GM23338 (cell line): ENCODE measurements around the gene PCBP3. TPM values are rescaled to one million over a fixed set of nuclear protein-coding genes. Genes with fewer than 3 reads are reported as not detected.

ENCODE experiments used
- ATAC-seq: fragments of 200-7000 bp; cut with Tn5 transposase; 3 replicates; pipeline ENCODE4 v1.9.1; 2020
- DNase-seq: peaks from one replicate; pipeline ENCODE4 v3.0.0-alpha.2; 2015; ENCODE audit warnings: low spot score
- H2AFZ ChIP-seq: fragments of 200-600 bp; sonication (generic); 2 replicates; pipeline ENCODE4 v1.8.0; 2016; ENCODE audit warnings: antibody characterized with exemption, mild to moderate bottlenecking, moderate library complexity
- H3F3A ChIP-seq: fragments of 200-600 bp; sonication (generic); replicated peaks from 2 replicates; pipeline ENCODE4 v1.8.0; 2017; ENCODE audit warnings: antibody characterized with exemption, mixed run types, low read depth
- H3K27ac ChIP-seq: fragments of 200-600 bp; sonication (generic); 2 replicates; pipeline ENCODE4 v1.6.1; 2016; ENCODE audit warnings: low read depth
- H3K27me3 ChIP-seq: fragments of 200-600 bp; sonication (generic); 2 replicates; pipeline ENCODE4 v1.8.0; 2016; ENCODE audit warnings: mild to moderate bottlenecking, mixed run types, moderate library complexity; ENCODE audit not compliant: insufficient read depth
- H3K36me3 ChIP-seq: fragments of 200-600 bp; sonication (generic); 2 replicates; pipeline ENCODE4 v1.8.0; 2016; ENCODE audit warnings: mild to moderate bottlenecking; ENCODE audit not compliant: insufficient read depth
- H3K4me1 ChIP-seq: fragments of 200-600 bp; sonication (generic); 2 replicates; pipeline ENCODE4 v1.8.0; 2016; ENCODE audit warnings: mild to moderate bottlenecking, moderate library complexity; ENCODE audit not compliant: insufficient read depth
- H3K4me2 ChIP-seq: fragments of 200-600 bp; sonication (generic); 2 replicates; pipeline ENCODE4 v1.7.1; 2017; ENCODE audit warnings: mixed run types
- H3K4me3 ChIP-seq: fragments of 200-600 bp; sonication (generic); 2 replicates; pipeline ENCODE4 v1.6.1; 2016; ENCODE audit warnings: mixed run types
- H3K79me2 ChIP-seq: fragments of 200-600 bp; sonication (generic); replicated peaks from 2 replicates; pipeline ENCODE4 v1.8.0; 2017; ENCODE audit warnings: mild to moderate bottlenecking; ENCODE audit not compliant: insufficient read depth
- H3K9me2 ChIP-seq: fragments of 200-600 bp; sonication (generic); 2 replicates; pipeline ENCODE4 v1.8.0; 2017; ENCODE audit not compliant: insufficient read depth
- H4K20me1 ChIP-seq: fragments of 200-600 bp; sonication (generic); replicated peaks from 2 replicates; pipeline ENCODE4 v1.8.0; 2017; ENCODE audit warnings: mild to moderate bottlenecking; ENCODE audit not compliant: insufficient read depth
- H3K27ac Mint-ChIP-seq: 2 replicates; pipeline ENCODE4 v1.8.0; 2020; ENCODE audit warnings: inconsistent platforms, mild to moderate bottlenecking, moderate library complexity, mixed read lengths
- H3K27me3 Mint-ChIP-seq: 3 replicates; pipeline ENCODE4 v1.8.0; 2022; ENCODE audit warnings: low read depth, mild to moderate bottlenecking, moderate library complexity, mixed read lengths, inconsistent platforms; ENCODE audit not compliant: insufficient read depth, poor library complexity
- H3K36me3 Mint-ChIP-seq: 3 replicates; pipeline ENCODE4 v1.8.0; 2021; ENCODE audit warnings: low read depth, mild to moderate bottlenecking, inconsistent platforms, moderate library complexity, mixed read lengths
- H3K4me1 Mint-ChIP-seq: 3 replicates; pipeline ENCODE4 v1.8.0; 2020; ENCODE audit warnings: mild to moderate bottlenecking, inconsistent platforms, mixed read lengths
- H3K4me3 Mint-ChIP-seq: 3 replicates; pipeline ENCODE4 v1.8.0; 2021; ENCODE audit warnings: moderate library complexity, mild to moderate bottlenecking, inconsistent platforms, mixed read lengths
- H3K9me3 Mint-ChIP-seq: 3 replicates; pipeline ENCODE4 v1.8.0; 2020; ENCODE audit warnings: moderate library complexity, mild to moderate bottlenecking, inconsistent platforms, mixed read lengths
- EZH2phosphoT487 ChIP-seq: fragments of 200-600 bp; sonication (generic); IDR thresholded peaks from one replicate; pipeline ENCODE4 v1.8.1; 2018; ENCODE audit warnings: antibody characterized with exemption; ENCODE audit not compliant: unreplicated experiment
- JUNB ChIP-seq: IDR thresholded peaks from one replicate; pipeline ENCODE4 v1.6.1; 2016; ENCODE audit warnings: antibody characterized with exemption; ENCODE audit not compliant: unreplicated experiment
- STAT1 ChIP-seq: IDR thresholded peaks from one replicate; pipeline ENCODE4 v1.6.1; 2016; ENCODE audit warnings: antibody characterized with exemption; ENCODE audit not compliant: unreplicated experiment
- ZNF114 ChIP-seq: fragments of 250-450 bp; sonication (Bioruptor Pico); IDR thresholded peaks from 2 replicates; pipeline ENCODE4 v1.5.0; 2020; ENCODE audit warnings: mild to moderate bottlenecking, moderate library complexity
- ZNF331 ChIP-seq: fragments of 250-450 bp; sonication (Bioruptor Pico); IDR thresholded peaks from 2 replicates; pipeline ENCODE4 v1.5.0; 2020; ENCODE audit warnings: low read depth, mild to moderate bottlenecking, moderate library complexity
- polyA plus RNA-seq: library from polyadenylated mRNA; unstranded; fragments of >200 nt; fragmentation: Nextera tagmentation; extraction: Ambion mirVana; gene quantifications from 2 replicates; pipeline ENCODE4 v1.2.1, GENCODE V29; 2016
- total RNA-seq: library from RNA; depleted of rRNA; stranded (reverse); fragments of >200 nt; shearing (Covaris generic); gene quantifications from 2 replicates; pipeline ENCODE4 v1.2.3, GENCODE V29; 2014
- TF ChIP-seq, protein P1 (sequence below), 2 experiments: fragments of 200-600 bp in 1 of 2; sonication (generic) in 1 of 2; conservative IDR thresholded peaks; 2 replicates each; pipeline versions ENCODE4 v1.5.1 to v1.6.1; 2016 to 2017; ENCODE audit warnings: antibody characterized with exemption in 2 of 2, low read depth in 2 of 2, mild to moderate bottlenecking in 2 of 2, moderate library complexity in 1 of 2
- TF ChIP-seq, protein P2 (sequence below): IDR thresholded peaks from 2 replicates; pipeline ENCODE4 v1.6.1; 2016; ENCODE audit warnings: antibody characterized with exemption
- TF ChIP-seq, protein P3 (sequence below): fragments of 250-450 bp; sonication (Bioruptor Pico); IDR thresholded peaks from 2 replicates; pipeline ENCODE4 v1.5.0; 2020; ENCODE audit warnings: mild to moderate bottlenecking, moderate library complexity

The PCBP3 gene
- total and polyA plus RNA-seq, 2 experiments from 2014 or later, result 7.1 to 9.1 TPM

DNA sequence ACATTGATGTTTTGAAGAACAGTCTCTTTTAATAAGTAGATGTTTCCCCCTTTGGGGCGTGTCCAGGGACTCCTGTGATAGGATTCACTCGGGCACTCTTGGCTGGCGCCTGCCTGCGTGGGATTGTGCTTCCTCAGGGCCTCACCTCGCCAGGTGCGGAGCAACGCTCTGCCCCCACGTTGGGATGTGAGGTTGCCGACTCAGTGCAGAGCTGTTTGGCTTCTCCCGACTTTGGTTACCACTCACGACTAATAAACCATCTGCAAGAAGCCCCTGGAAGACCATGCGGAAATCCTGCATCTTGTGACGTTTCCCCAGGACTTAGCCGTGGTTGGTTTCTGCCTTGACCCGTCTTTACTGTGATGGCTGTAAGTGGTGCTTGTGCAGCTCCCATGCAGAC is 106.4 kb downstream of the PCBP3 start:
- no peaks in the 10 kb centered on the region for H3K36me3 ChIP-seq
- H3K27ac ChIP-seq, result no peak overlapping the region
- Mint-ChIP-seq H3K36me3 (peaks cover 7% of the 10 kb centered on the region), H3K27ac (no peak overlapping the region), H3K4me1 (peaks cover 13% of the 10 kb centered on the region), H3K9me3 (peaks cover 5% of the 10 kb centered on the region), H3K27me3 (peaks cover 4% of the 10 kb centered on the region), H3K4me3 (no peak overlapping the region)
- no peak overlapping the region for H3K4me2 ChIP-seq
- H3K27me3 ChIP-seq, result no peaks in the 10 kb centered on the region
- no peaks in the 10 kb centered on the region for H3F3A ChIP-seq
- ATAC-seq (no peak), DNase-seq (no peak)
- H3K4me3 ChIP-seq, result no peak overlapping the region
- no peaks in the 10 kb centered on the region for H3K9me2 ChIP-seq
- TF ChIP-seq, protein P1, sequence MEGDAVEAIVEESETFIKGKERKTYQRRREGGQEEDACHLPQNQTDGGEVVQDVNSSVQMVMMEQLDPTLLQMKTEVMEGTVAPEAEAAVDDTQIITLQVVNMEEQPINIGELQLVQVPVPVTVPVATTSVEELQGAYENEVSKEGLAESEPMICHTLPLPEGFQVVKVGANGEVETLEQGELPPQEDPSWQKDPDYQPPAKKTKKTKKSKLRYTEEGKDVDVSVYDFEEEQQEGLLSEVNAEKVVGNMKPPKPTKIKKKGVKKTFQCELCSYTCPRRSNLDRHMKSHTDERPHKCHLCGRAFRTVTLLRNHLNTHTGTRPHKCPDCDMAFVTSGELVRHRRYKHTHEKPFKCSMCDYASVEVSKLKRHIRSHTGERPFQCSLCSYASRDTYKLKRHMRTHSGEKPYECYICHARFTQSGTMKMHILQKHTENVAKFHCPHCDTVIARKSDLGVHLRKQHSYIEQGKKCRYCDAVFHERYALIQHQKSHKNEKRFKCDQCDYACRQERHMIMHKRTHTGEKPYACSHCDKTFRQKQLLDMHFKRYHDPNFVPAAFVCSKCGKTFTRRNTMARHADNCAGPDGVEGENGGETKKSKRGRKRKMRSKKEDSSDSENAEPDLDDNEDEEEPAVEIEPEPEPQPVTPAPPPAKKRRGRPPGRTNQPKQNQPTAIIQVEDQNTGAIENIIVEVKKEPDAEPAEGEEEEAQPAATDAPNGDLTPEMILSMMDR (conservative IDR thresholded peaks at IDR 0.05; ENCODE audit: low read depth in 2 of 2), result no peak
- TF ChIP-seq JUNB, result no peak
- TF ChIP-seq STAT1, result no peak
- TF ChIP-seq ZNF114 (CRISPR knock-in tag), result no peak
- TF ChIP-seq, protein P2, sequence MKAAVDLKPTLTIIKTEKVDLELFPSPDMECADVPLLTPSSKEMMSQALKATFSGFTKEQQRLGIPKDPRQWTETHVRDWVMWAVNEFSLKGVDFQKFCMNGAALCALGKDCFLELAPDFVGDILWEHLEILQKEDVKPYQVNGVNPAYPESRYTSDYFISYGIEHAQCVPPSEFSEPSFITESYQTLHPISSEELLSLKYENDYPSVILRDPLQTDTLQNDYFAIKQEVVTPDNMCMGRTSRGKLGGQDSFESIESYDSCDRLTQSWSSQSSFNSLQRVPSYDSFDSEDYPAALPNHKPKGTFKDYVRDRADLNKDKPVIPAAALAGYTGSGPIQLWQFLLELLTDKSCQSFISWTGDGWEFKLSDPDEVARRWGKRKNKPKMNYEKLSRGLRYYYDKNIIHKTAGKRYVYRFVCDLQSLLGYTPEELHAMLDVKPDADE, result no peak
- TF ChIP-seq EZH2phosphoT487, result no peak
- TF ChIP-seq, protein P3, sequence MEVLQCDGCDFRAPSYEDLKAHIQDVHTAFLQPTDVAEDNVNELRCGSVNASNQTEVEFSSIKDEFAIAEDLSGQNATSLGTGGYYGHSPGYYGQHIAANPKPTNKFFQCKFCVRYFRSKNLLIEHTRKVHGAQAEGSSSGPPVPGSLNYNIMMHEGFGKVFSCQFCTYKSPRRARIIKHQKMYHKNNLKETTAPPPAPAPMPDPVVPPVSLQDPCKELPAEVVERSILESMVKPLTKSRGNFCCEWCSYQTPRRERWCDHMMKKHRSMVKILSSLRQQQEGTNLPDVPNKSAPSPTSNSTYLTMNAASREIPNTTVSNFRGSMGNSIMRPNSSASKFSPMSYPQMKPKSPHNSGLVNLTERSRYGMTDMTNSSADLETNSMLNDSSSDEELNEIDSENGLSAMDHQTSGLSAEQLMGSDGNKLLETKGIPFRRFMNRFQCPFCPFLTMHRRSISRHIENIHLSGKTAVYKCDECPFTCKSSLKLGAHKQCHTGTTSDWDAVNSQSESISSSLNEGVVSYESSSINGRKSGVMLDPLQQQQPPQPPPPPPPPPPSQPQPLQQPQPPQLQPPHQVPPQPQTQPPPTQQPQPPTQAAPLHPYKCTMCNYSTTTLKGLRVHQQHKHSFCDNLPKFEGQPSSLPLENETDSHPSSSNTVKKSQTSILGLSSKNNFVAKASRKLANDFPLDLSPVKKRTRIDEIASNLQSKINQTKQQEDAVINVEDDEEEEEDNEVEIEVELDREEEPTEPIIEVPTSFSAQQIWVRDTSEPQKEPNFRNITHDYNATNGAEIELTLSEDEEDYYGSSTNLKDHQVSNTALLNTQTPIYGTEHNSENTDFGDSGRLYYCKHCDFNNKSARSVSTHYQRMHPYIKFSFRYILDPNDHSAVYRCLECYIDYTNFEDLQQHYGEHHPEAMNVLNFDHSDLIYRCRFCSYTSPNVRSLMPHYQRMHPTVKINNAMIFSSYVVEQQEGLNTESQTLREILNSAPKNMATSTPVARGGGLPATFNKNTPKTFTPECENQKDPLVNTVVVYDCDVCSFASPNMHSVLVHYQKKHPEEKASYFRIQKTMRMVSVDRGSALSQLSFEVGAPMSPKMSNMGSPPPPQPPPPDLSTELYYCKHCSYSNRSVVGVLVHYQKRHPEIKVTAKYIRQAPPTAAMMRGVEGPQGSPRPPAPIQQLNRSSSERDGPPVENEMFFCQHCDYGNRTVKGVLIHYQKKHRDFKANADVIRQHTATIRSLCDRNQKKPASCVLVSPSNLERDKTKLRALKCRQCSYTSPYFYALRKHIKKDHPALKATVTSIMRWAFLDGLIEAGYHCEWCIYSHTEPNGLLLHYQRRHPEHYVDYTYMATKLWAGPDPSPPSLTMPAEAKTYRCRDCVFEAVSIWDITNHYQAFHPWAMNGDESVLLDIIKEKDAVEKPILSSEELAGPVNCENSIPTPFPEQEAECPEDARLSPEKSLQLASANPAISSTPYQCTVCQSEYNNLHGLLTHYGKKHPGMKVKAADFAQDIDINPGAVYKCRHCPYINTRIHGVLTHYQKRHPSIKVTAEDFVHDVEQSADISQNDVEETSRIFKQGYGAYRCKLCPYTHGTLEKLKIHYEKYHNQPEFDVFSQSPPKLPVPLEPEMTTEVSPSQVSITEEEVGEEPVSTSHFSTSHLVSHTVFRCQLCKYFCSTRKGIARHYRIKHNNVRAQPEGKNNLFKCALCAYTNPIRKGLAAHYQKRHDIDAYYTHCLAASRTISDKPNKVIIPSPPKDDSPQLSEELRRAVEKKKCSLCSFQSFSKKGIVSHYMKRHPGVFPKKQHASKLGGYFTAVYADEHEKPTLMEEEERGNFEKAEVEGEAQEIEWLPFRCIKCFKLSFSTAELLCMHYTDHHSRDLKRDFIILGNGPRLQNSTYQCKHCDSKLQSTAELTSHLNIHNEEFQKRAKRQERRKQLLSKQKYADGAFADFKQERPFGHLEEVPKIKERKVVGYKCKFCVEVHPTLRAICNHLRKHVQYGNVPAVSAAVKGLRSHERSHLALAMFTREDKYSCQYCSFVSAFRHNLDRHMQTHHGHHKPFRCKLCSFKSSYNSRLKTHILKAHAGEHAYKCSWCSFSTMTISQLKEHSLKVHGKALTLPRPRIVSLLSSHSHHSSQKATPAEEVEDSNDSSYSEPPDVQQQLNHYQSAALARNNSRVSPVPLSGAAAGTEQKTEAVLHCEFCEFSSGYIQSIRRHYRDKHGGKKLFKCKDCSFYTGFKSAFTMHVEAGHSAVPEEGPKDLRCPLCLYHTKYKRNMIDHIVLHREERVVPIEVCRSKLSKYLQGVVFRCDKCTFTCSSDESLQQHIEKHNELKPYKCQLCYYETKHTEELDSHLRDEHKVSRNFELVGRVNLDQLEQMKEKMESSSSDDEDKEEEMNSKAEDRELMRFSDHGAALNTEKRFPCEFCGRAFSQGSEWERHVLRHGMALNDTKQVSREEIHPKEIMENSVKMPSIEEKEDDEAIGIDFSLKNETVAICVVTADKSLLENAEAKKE (CRISPR knock-in tag), result no peak
- no peak for TF ChIP-seq ZNF331 (CRISPR knock-in tag)
- H4K20me1 ChIP-seq, result no peaks in the 10 kb centered on the region; the same call in 1 of the 2 replicates
- no peaks in the 10 kb centered on the region for H3K79me2 ChIP-seq
- no peaks in the 10 kb centered on the region; the same call in 1 of the 2 replicates for H3K4me1 ChIP-seq
- no peak overlapping the region for H2AFZ ChIP-seq
